IPS-NIHi7 (cell line): Measurements from ENCODE around the gene NTRK2.
A peak's percentile ranks its signal among the peaks of the same experiment; 100 is the strongest.

Experiments
- DNase-seq: peaks from one replicate; pipeline ENCODE4 v3.0.0; 2012; ENCODE audit warnings: mixed read lengths; ENCODE audit errors: extremely low spot score

NTRK2 gene

DNA sequence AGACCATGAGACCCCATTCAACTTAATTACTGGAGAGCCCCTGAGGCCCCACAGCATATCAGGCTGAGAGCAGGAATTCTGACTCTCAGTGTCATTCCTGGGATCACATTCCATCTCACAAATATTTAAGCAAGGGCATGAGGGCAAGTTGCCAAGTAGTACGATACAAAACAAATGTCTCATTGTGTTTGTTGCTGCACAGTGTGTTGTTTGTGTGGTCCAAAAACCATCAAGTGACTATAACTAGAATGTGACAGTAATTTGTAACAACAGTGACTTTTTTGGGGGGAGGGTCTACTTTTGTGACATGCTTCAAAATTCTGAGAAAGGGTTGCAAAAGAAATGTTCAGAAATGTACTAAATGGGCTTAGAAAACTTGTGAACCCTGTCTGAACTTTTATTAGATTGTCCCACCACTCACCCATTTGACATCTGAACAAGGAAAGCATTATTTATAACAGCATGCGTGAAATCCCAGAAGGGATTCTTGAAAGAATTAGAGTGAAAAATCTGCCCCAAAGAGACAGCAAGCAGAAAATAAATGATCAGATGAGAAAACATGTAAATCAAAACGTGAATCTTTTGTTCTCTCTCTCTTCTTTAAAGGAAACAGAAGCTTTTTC is 347.0 kb downstream of the NTRK2 start:
- no peak for DNase-seq

DNA sequence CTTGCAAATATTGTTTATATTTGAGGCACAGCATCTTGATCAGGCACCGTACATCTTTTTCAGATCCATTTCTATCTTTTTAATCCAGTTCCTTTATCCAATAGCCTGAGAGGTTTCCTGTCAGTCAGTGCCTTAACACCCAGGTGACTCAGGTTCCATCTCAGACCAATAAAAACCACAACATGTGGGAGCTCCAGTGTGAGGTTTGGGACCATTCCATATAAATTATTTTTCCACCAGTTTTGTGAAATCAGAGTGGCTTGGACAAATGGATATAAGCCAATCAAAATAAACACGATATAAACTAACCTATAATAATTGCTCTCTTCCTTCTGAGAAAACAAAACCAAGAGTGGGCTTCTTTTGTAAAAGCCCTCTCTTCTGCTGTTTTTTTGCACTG is 351.3 kb downstream of the NTRK2 start:
- DNase-seq, result no peak

DNA sequence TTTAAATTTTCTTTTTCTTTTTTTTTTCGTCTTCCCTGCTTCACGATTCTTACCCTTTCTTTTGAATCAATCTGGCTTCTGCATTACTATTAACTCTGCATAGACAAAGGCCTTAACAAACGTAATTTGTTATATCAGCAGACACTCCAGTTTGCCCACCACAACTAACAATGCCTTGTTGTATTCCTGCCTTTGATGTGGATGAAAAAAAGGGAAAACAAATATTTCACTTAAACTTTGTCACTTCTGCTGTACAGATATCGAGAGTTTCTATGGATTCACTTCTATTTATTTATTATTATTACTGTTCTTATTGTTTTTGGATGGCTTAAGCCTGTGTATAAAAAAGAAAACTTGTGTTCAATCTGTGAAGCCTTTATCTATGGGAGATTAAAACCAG is 352.2 kb downstream of the NTRK2 start:
- DNase-seq, result no peak

- DNase-seq, result no peak
Measured at GRCh38 chr9:85024374-85024773, 354.8 kb downstream of the NTRK2 start.

- no peak for DNase-seq
Measured at GRCh38 chr9:85025638-85026037, 356.1 kb downstream of the NTRK2 start.

DNA sequence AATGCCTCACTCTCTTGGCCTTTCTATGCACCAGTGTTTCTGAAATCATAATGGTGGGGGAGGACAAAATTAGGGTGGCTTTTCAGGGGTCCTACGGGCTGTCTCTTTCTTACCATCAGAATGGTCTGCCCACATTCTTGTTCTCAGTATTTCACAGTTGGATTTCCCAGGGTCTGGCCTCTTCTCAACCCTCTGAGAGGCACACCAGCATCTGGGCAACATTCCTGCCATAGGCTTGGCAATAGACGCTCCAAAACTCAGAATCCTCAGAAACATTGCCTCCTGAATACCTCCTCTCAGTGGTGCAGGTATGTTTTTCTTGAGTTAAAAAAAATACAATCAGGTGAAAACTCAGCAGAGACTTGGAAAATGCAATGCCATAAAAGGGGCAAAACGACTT is 358.3 kb downstream of the NTRK2 start:
- no peak for DNase-seq

DNA sequence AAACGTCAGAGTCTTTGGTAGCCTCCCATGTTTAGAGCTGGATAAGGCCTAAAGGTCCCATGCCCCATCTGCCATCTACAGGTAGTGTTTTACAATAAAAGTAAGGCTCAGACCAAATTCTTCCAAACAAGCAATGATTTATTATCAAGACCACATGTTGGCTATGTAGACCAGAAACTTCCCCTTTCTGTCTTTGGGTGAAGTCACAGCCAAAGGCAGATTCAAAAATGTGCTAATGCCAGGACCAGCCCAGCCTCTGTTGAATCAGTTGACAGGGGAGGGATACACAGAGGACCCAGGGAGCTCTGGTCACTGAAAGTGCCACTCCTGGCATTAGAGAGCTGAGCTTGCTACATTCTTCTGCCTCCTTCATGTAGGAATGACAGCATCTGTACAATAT is 360.8 kb downstream of the NTRK2 start:
- no peak for DNase-seq

DNA sequence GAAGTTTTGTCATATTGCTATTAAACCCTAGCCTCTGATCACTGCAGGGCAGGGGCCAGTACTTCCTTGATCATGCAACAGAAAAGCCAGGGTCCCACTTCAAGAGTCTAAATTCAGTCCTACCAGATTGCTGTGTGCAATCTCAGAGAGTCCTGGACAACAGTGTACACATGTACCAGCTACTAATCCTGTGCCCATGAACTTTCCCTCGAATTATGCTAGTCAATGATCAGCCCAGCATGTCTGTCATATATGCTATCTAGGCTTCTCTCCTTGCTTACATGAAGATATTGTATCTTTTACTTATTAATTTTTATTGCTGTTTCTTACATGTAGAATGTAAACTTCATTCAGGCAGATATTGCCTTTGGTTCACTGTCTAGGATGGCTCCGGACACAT is 367.0 kb downstream of the NTRK2 start:
- DNase-seq, result no peak

- DNase-seq, result no peak
Measured at GRCh38 chr9:85038061-85038460, 368.5 kb downstream of the NTRK2 start.

DNA sequence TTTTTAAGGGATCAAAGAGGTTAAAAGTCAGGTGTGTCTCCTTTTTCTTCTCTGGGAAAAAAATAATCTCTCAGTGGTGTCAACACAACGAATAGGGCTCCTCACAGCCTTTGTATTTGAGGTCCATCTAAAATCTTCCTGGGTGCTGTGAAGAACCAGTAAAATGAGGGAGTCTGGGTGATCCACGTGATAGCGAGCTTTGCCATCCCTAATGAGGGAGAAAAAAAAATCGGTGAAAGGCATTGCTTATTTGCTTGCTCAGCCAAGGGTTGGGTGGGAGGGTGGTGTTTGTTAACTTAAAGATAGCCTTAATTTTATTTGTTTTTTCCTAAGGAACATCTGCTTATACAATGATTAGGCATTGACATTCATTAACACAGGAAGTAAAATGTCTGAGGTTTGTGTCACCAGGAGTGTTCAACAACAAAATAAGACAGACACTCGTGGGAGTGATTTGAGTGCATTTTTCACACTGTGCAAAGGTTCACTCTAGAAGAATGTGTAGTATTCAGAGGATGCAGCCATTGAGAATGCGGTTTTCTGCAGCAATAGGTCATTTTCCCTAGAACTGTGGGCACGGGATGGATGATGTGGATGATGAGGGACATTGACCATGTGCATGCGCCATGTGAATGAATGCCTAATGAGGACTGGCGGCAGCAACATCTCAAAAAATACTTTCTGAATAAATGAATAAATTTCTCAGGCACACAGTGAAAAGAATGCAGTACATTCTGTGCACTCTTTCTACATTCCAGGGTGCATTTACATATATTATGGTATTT is 369.5 kb downstream of the NTRK2 start:
- DNase-seq, result no peak

DNA sequence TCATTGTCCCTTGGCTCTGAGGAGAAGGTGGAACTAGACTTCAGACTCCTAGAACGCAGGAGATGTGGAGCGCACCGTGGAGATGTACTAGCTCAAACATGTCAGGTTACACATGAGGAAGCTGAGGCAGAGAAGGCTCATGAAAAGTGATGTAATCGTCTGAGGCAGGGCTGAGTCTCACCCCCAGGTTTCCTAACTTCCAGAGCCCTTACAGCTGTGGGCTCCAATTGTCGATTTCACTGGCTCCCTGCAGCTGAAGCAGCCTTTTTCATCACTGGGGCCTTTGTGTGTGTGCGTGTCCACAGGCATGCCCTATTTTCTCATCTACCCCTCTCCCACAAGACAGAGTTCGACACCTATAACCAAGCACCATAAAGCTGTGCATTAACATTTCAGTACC is 370.6 kb downstream of the NTRK2 start:
- no peak for DNase-seq

GRCh38 chr9:85040821-85041465 is 371.4 kb downstream of the NTRK2 start:
- DNase-seq, result peak; percentile 27

- no peak for DNase-seq
Measured at GRCh38 chr9:85041466-85042137, 372.1 kb downstream of the NTRK2 start.

DNA sequence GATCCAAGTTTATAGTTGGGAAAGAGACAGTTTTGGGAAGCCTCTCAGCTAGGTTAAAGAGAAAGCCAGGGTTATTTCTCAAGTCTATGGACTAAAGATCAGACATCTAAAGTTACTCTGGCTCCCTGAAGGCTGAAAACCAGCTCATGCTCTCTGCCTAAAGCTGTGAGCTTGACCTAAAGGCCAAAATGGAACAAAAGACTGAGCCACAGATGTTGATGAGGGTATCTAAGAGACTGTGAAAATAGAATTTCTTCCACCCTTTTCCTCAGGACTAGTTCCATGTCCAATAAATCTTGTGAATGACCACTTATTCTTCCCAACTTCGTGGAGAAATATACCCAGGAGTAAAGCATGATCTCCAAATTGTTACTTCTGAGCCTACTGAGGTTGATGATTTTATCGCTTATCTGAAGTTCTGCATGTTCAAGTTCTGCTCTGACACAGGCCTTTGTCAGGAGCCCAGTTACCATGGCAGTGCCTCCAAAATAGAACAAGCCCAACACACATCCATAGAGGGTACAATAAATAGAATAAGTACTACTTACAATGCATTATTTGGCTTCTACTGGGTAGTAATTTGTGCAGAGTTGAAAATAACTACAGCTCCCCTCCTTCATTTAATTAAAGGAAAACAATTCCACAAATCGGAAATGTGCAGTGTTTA is 373.6 kb downstream of the NTRK2 start:
- DNase-seq, result no peak

GRCh38 chr9:85045271-85045670 is 375.7 kb downstream of the NTRK2 start:
- DNase-seq, result no peak

- DNase-seq, result no peak
Measured at GRCh38 chr9:85046475-85046874, 376.9 kb downstream of the NTRK2 start.

GRCh38 chr9:85053206-85053786 is 383.8 kb downstream of the NTRK2 start:
- no peak for DNase-seq

- DNase-seq, result no peak
Measured at GRCh38 chr9:85054017-85054416, 384.5 kb downstream of the NTRK2 start.

- DNase-seq, result no peak
Measured at GRCh38 chr9:85055506-85056202, 386.1 kb downstream of the NTRK2 start.

- no peak for DNase-seq
Measured at GRCh38 chr9:85056203-85056572, 386.7 kb downstream of the NTRK2 start.

GRCh38 chr9:85061969-85062368 is 392.4 kb downstream of the NTRK2 start:
- DNase-seq, result no peak
